Femur (tissue), 1 donor: Measurements from ENCODE around the gene GPC6.

Experiments
- DNase-seq: peaks from one replicate; pipeline ENCODE4 v3.0.0-alpha.2; 2017

Gene GPC6

DNA sequence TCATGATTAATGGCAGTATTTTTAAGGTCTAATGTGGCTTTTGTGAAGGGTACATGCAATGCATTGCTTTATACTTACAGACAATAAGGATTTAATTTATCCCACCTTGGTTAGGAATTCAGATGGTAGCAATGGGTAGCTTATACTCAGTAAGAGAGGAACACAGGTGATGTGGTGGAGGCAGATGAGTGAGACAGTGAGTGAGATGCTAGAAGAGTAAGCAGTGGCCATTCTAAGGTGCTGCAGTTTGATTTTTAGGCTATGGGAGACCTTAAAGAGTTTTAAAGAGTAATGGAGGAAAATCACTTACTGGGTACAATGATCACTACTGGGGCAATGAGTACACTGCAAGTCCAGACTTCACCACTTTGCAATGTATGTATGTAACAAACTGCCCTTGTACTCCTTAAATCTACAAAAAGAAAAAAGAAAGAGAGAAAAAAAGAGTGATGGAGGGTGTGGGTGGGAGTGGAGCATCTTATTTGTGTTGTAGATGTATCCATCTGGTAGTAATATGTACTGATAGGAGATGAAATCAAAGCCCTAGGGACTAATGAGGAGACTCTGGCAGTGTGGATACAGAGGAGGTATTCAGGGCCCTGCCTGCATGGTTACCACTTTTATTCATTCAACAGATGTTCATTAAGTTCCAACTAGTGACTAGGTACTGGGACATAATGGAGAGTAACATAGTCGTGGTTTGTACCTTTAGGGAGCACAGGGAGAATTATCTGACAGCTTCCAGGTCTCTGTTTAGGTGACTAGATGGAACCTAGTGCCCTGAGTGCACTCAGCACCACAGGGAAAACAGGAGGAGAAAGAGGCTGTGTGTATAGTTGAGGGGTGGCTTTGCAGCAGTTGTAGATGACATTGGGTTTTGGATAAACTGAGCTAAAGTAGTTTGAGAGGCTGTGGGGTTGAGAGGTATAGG, 99.0 kb downstream of the GPC6 start:
- DNase-seq, result no peak

DNA sequence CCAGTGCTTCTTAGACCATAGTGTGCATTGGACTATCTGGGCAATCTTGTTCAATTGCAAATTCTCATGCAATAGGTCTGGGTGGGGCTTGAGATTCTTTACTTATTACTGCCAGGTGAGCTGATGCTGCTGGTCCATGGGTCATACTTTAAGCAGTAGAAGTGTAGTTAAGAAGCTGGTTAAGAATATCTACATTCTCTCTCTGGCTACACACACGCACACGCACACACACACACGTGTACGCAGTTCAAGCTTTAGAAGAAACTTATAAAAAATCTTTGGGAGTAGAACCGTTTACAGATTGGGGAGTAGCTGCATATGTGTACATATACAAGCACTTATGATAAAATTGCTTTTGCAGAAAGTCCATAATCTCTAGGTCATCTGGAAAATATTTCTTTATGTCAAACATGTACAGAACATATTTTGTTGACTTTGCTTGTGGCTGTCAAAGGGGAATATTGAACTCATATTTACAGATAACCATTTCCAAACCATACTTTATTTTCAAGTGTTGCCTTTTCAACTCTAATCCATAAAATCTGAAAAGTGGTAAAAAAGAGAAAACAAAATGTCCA, 99.7 kb downstream of the GPC6 start:
- DNase-seq, result no peak

DNA sequence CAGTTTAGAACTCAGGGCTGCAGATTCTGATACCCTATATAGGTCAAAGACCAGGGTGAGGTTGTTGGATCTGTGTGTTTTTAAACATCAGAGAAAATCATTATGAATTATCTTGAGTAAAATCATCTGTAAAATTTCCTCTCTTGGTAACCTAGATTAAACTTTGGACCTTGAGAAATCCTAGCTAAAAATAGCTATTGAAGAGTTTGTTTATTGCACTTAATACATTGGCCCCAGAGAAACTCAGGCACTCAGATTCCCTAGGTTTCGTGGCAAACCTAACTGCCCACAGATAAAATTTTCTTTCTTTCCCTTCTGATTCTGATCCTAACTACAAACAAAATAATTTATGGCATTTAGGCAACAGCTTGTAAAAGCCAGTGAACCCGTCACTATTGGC, 102.3 kb downstream of the GPC6 start:
- DNase-seq, result no peak

GRCh38 chr13:93336728-93337127, 110.1 kb downstream of the GPC6 start:
- no peak for DNase-seq

- no peak for DNase-seq
These were observed 111.4 kb downstream of the GPC6 start for GRCh38 chr13:93338030-93338429.

- no peak for DNase-seq
These were observed 112.3 kb downstream of the GPC6 start for GRCh38 chr13:93338906-93339305.

DNA sequence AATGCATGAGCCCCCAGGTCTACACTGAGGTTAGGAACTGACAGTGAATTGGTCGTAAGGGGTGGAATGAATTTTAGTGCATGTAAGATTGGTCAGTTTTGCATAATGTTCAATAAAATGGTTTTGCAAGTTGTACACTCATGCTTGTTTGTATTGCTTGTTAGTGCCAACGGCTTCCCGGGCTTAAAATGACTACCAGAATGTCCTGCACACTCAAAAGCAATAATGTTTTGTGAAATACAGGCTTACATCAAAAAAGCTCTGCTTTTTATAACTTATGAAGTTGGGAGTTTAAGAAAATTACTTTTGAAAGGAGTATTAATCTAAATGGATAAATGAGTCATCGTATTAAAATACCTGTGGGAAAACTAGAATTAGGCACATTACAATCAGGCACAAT, 112.9 kb downstream of the GPC6 start:
- DNase-seq, result no peak

DNA sequence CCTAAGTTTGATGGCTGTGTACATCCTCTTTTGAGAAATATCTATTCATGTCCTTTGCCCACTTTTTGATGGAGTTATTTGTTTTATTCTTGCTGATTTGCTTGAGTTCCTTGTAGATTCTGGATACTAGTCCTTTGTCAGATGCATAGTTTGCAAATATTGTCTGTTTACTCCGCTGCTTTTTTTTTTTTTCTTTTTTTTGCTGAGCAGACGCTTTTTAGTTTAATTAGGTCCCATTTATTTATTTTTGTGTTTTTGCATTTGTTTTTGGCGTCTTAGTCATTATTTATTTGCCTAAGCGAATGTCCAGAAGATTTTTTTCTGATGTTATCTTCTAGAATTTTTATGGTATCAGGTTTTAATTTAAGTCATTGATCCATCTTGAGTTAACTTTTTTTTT, 114.9 kb downstream of the GPC6 start:
- no peak for DNase-seq

DNA sequence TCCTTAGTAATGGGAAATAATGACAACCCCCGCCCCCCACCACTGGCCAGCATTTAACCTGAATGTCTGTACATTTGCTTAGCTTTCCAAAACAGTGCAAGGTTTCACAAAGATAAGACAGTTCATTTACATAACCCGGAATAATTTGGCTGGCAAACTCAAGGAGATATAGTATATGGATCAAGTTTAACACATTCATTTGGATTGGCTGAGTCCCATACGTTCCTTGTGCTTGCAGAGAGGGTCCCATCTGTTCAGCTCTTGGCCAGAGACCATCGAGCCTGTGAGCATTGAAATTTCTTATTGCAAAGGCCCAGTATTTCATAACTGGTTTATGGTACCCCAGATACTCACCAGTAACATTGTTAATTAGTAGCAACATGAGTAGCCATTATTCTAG, 116.5 kb downstream of the GPC6 start:
- no peak for DNase-seq

DNA sequence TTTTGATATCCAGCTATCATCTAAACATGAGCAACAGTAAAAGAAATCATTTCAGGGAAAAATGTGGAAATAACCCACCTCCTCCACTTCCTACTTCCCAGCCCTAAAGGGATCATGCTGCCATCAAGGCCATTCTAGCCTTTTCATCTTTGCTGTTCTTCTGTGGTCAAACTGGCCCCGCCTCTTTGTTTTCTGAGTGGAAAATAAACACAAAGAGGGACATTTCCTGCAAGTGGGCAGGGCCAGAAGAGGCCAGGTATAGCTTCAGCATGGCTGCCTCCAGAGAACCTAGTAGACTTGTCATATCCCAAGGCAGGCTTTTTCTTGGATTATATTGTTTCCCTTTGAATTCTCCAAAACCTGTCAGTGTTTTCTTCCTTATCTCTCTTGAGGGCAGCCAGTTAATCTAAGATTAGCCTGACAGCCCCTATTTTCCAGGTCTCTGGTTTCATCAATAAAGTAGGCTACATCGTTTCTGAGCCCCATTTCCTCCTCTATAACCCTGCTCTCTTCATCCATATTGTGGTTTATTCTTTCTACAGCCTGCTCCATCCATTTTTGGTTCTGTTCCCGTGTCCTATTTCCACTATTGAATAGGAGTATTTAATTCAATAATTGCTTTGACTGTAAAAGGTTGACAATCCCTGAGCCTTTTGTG, 117.6 kb downstream of the GPC6 start:
- DNase-seq, result no peak

DNA sequence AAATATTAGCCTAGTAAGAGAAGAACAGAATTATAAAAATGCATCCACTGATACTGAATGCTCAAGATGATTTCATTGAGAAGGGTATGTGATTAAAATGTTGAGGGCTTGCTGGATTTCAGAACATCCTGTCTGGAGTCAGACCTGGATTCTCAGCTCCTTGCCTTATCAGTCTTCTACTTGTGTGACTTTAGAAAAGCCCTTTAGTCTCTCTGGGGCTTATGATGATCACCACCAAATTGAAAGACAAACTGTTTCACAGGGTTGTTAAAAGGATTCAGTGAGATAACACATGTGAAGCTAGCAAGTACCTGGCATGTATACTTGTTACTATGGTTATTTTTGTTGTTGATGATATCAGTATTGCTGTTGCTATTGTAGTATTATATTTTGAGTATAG, 118.4 kb downstream of the GPC6 start:
- no peak for DNase-seq

GRCh38 chr13:93345770-93346169, 119.2 kb downstream of the GPC6 start:
- DNase-seq, result no peak

- DNase-seq, result no peak
These were observed 126.0 kb downstream of the GPC6 start for GRCh38 chr13:93352616-93353015.

DNA sequence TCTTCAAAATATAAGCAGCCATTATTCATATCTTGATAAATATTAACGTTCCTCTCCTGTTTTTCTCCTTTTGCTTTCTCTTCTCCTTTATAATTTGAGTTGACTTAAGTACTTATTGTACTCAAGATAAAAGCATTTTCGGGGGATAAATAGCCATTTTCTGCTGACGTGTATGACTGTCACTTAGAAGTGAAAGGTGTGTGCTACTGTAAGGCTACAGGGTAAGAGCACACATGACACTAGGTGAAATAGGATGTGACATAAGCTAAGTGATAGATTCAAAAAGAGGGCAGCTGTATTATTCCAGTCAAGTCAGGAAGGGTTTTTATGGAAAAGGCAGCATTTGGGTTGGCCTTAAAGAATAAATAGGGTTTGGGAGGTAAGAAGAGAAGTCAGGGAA, 128.5 kb downstream of the GPC6 start:
- DNase-seq, result no peak

- no peak for DNase-seq
These were observed 129.9 kb downstream of the GPC6 start for GRCh38 chr13:93356469-93356868.

GRCh38 chr13:93360021-93360420, 133.4 kb downstream of the GPC6 start:
- DNase-seq, result no peak

- no peak for DNase-seq
These were observed 135.1 kb downstream of the GPC6 start for GRCh38 chr13:93361703-93362102.

DNA sequence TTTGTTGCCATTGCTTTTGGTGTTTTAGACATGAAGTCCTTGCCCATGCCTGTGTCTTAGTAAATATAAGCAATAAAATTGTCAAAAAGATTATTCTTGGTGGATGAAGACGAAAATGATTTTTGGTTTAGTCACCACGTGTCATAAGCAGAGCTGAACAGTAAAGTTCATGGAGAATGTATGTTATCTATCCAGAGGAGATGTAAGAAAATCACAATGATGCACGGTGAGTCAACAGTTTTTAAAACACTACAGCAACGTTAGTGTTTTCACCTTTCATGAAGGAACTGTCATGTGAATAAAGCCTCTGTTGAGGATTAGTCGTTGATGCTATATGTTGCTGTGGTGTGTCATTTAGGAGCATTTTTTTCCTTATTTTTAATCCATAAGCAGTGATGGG, 137.6 kb downstream of the GPC6 start:
- no peak for DNase-seq

- DNase-seq, result no peak
These were observed 141.7 kb downstream of the GPC6 start for GRCh38 chr13:93368296-93368695.

DNA sequence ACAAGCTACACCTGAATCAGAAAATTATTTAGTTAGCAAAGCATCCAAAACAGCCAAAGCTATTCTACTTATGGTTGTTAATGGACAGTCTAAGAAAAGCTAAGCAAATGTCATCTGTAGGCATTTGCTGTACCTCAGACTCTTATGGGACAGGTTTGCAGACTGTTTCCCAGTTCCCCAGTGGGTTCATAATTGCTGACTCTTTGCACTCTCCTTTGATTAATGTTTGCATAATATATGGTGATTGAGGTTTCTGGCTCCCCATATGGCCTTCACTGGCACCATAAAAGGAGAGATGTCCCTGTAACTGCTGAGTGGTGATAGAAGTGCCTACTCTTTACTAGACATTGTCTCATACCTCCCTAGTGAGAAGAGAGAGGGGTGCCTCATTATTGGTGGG, 142.1 kb downstream of the GPC6 start:
- DNase-seq, result no peak

DNA sequence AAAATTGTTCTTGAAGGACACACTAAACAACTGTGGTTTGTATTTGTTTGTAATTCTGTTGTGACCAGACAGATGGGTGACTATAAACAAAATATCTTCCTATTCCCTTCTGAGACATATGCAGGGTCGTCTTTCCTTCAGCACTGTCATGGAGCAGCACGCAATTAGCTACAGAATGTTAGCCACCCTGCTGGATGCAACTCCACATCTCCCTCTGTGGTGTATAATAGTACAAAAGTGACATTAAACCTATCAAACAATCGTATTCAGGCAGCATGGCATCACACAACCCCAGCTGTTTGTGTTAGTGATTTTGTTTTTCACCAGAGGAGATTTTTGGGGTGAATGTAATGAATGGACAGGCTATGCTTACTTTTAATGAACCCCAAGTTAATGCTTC, 146.2 kb downstream of the GPC6 start:
- no peak for DNase-seq

- peak; percentile 20 for DNase-seq
These were observed 148.9 kb downstream of the GPC6 start for GRCh38 chr13:93375491-93375890.

DNA sequence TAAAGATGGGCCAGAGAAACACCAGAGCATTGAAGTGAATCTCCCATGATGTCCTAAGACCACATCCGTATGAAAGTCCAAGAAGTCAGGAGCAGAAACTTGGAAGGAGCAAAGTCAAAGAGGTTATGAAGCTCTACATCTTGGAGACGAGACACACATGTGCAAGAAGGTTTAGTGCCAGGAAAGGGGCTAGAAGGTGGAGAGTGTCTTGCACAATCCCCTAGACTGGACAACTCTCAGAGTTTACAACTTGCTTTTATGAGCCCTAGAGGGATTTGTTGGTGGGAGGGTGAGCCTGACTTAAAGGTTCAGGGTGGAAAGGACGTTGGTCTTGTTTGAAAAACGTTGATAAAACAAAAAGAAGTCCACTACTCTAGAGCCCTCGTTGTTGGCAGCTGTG, 150.6 kb downstream of the GPC6 start:
- DNase-seq, result no peak

GRCh38 chr13:93378184-93378583, 151.6 kb downstream of the GPC6 start:
- no peak for DNase-seq
